ENCODE data around the gene PLEKHF1.

GRCh38 chr19:29704562-29705558, 39.6 kb downstream of the PLEKHF1 start:
- TF ChIP-seq POLR2A (IDR thresholded peaks at IDR 0.05) = no peak
- no peak for TF ChIP-seq CTCF (IDR thresholded peaks at IDR 0.05)
